ENCODE results near the gene SMPD3. TPM values are rescaled to one million over a fixed set of nuclear protein-coding genes. Genes with fewer than 3 reads are reported as not detected.

Gene SMPD3
- total RNA-seq, 1 experiment from 2014 or later = 0.89 TPM

GRCh38 chr16:68433316-68433715 lies 15.0 kb downstream of the SMPD3 start:
- ChIA-PET CTCF (no interaction called here), RAD21 (ENCODE audit: low non-redundant PET in 1 of 2, low total read pairs in 2 of 2, uncharacterized antibody in 2 of 2, unreplicated experiment in 2 of 2) (no interaction called here), POLR2A (no interaction called here)
- DNase-seq (ENCODE audit: low read depth, low spot score) = no peak
- no peak overlapping the region for H3K4me2 ChIP-seq (ENCODE audit: low read length)
- no peak for ATAC-seq
- peaks cover 6% of the 10 kb centered on the region in 2 experiments; a peak in 2 of 4 replicates for H3K9me3 ChIP-seq (ENCODE audit: control insufficient read depth in 1 of 2, insufficient read depth in 1 of 2, low read depth in 1 of 2, low read length in 2 of 2)
- H3K4me1 ChIP-seq (ENCODE audit: control insufficient read depth in 1 of 2, insufficient read depth in 2 of 2, low read length in 2 of 2) = no peaks in the 10 kb centered on the region
- BruUV-seq (replicated peaks) = no TSS peak
- H3K36me3 ChIP-seq (ENCODE audit: control insufficient read depth in 1 of 2, insufficient read depth in 2 of 2, low read length in 2 of 2) = no peaks in the 10 kb centered on the region
- no peaks in the 10 kb centered on the region for H3K9me2 ChIP-seq (ENCODE audit: insufficient read depth)
- H3K4me3 ChIP-seq (replicated peaks in 1 of 2; ENCODE audit: low read depth in 1 of 2, low read length in 2 of 2) = no peak overlapping the region
- intact Hi-C loops (cut with micrococcal nuclease) = no loop called here
- TF ChIP-seq EZH2phosphoT487 (IDR thresholded peaks at IDR 0.05; ENCODE audit: borderline replicate concordance) (no peak), JUND (IDR thresholded peaks at IDR 0.05) (no peak), RAD21 (IDR thresholded peaks at IDR 0.05; ENCODE audit: low read depth) (no peak), ZNF274 (IDR thresholded peaks at IDR 0.05; ENCODE audit: low read depth, low read length) (no peak), SIN3A (IDR thresholded peaks at IDR 0.05; ENCODE audit: low read depth) (no peak), SRF (IDR thresholded peaks at IDR 0.05; ENCODE audit: low read depth) (no peak), POLR2A (IDR thresholded peaks at IDR 0.05; ENCODE audit: borderline replicate concordance, extremely low read depth, insufficient read depth, insufficient read length) (no peak), YY1 (IDR thresholded peaks at IDR 0.05; ENCODE audit: extremely low read depth, insufficient replicate concordance, low read depth, low read length) (no peak), REST (IDR thresholded peaks at IDR 0.05; ENCODE audit: low read depth) (no peak), POLR2AphosphoS5 (IDR thresholded peaks at IDR 0.05; ENCODE audit: low read depth, low read length) (no peak), CTCF (IDR thresholded peaks at IDR 0.05 in 2 of 3, conservative IDR thresholded peaks at IDR 0.05 in 1 of 3; ENCODE audit: borderline replicate concordance in 1 of 3, insufficient read depth in 1 of 3, low read depth in 2 of 3, low read length in 2 of 3) (no peak), MAX (IDR thresholded peaks at IDR 0.05) (no peak), FOSL1 (IDR thresholded peaks at IDR 0.05; ENCODE audit: low read depth) (no peak), ZBTB33 (IDR thresholded peaks at IDR 0.05; ENCODE audit: extremely low read depth, insufficient replicate concordance, low read length) (no peak), EZH2 (IDR thresholded peaks at IDR 0.05) (no peak), EGR1 (IDR thresholded peaks at IDR 0.05; ENCODE audit: low read depth) (no peak), TCF7L2 (IDR thresholded peaks at IDR 0.05; ENCODE audit: borderline replicate concordance, extremely low read depth, insufficient read depth, insufficient read length) (no peak), SP1 (IDR thresholded peaks at IDR 0.05; ENCODE audit: low read depth) (no peak), ELF1 (IDR thresholded peaks at IDR 0.05; ENCODE audit: borderline replicate concordance, low read depth) (no peak), CBX3 (IDR thresholded peaks at IDR 0.05; ENCODE audit: low read depth) (no peak)
- H3K79me2 ChIP-seq (ENCODE audit: insufficient read depth, low read length) = no peaks in the 10 kb centered on the region
- no peak overlapping the region for H3K9ac ChIP-seq (ENCODE audit: low read length)
- H3K27ac ChIP-seq (ENCODE audit: low read depth, low read length) = no peak overlapping the region
- no peaks in the 10 kb centered on the region for H4K20me1 ChIP-seq (ENCODE audit: insufficient read depth)
- no peak overlapping the region for H2AFZ ChIP-seq (ENCODE audit: low read depth, low read length, poor library complexity, severe bottlenecking)
- peaks cover 4% of the 10 kb centered on the region; the same call in 1 of the 2 replicates for H3K27me3 ChIP-seq (ENCODE audit: insufficient read depth, low read length)

Data from HCT116 (cell line).